Small intestine (tissue), 4 donors: Measurements from ENCODE around the gene PROZ. TPM values are rescaled to one million over a fixed set of nuclear protein-coding genes. Genes with fewer than 3 reads are reported as not detected.

Experiments used
- polyA plus RNA-seq, 4 donors: library from polyadenylated mRNA; stranded (reverse) in 3 of 4; unstranded in 1 of 4; fragments of 200-250 nt in 3 of 4; fragments of 120-200 nt in 1 of 4; gene quantifications; one replicate each; pipeline versions ENCODE4 v1.2.1 to v1.2.3, GENCODE V29; 2013
- donor health status: healthy with polysubstance abuse.
- donor health status: Bipolar disorder and iron deficiency.
- donor health status: healthy.

PROZ gene
- polyA plus RNA-seq, 4 donors, result 0.84 TPM; not detected in 3

Other genes with a start within 250 kb of the PROZ start
- 10 to 100 TPM; 12.2 to 37.1 (median 22.0) TPM for gene MCF2L, start 189.4 kb upstream of the PROZ start, polyA plus RNA-seq
- 10 to 100 TPM in 1 of 4 donors, under 1 TPM in 1, not detected in 2; 0.24 to 45.3 TPM for gene F7, start 52.9 kb upstream of the PROZ start, polyA plus RNA-seq
- gene F10, start 35.8 kb upstream of the PROZ start, polyA plus RNA-seq, result 100 to 1,000 TPM in 1 of 4 donors, 10 to 100 TPM in 1, 1 to 10 TPM in 2; 7.7 to 148 (median 12.3) TPM
- 10 to 100 TPM; 21.6 to 51.3 (median 30.0) TPM for gene PCID2, start 50.0 kb downstream of the PROZ start, polyA plus RNA-seq
- 10 to 100 TPM; 30.2 to 80.1 (median 32.5) TPM for gene CUL4A, start 51.0 kb downstream of the PROZ start, polyA plus RNA-seq
- 100 to 1,000 TPM in 2 of 4 donors, 10 to 100 TPM in 2; 34.0 to 251 (median 79.5) TPM for gene LAMP1, start 138.6 kb downstream of the PROZ start, polyA plus RNA-seq
- gene GRTP1, start 205.5 kb downstream of the PROZ start, polyA plus RNA-seq, result 10 to 100 TPM; 37.7 to 88.8 (median 79.4) TPM